ENCODE results near the gene ASPHD2.
A peak's percentile ranks its signal among the peaks of the same experiment; 100 is the strongest.
"Not testable (repeated sequence)": the region's sequence is repeated elsewhere in the genome, so short reads cannot be mapped to it uniquely, and the experiment has no call there.

The ASPHD2 gene

GRCh38 chr22:26432619-26433311 lies 3.7 kb downstream of the ASPHD2 start:
- peaks cover 44% of the 10 kb centered on the region for H3K27me3 Mint-ChIP-seq (ENCODE audit: low read depth)
- H3K4me3 Mint-ChIP-seq, result no peak overlapping the region
- peaks cover 26% of the 10 kb centered on the region for H3K4me1 Mint-ChIP-seq
- no peaks in the 10 kb centered on the region for H3K9me3 Mint-ChIP-seq
- no peak overlapping the region for H3K27ac Mint-ChIP-seq
- H3K36me3 Mint-ChIP-seq (ENCODE audit: low read depth), result no peaks in the 10 kb centered on the region
- TF ChIP-seq CTCF (IDR thresholded peaks at IDR 0.05; ENCODE audit: unreplicated experiment in 3 of 3), result no peak

GRCh38 chr22:26433805-26434204 lies 4.7 kb downstream of the ASPHD2 start:
- H3K9me3 Mint-ChIP-seq, result no peaks in the 10 kb centered on the region
- peaks cover 22% of the 10 kb centered on the region for H3K4me1 Mint-ChIP-seq
- H3K4me3 Mint-ChIP-seq, result no peak overlapping the region
- H3K27me3 Mint-ChIP-seq (ENCODE audit: low read depth), result peaks cover 35% of the 10 kb centered on the region
- no peaks in the 10 kb centered on the region for H3K36me3 Mint-ChIP-seq (ENCODE audit: low read depth)
- no peak for TF ChIP-seq CTCF (IDR thresholded peaks at IDR 0.05; ENCODE audit: unreplicated experiment in 3 of 3)
- H3K27ac Mint-ChIP-seq, result no peak overlapping the region

GRCh38 chr22:26435327-26436093 lies 6.5 kb downstream of the ASPHD2 start:
- Mint-ChIP-seq H3K4me1 (peaks cover 16% of the 10 kb centered on the region), H3K4me3 (no peak overlapping the region), H3K27ac (peak overlapping the region in 2 of 3 experiments; percentile 17 to 36), H3K27me3 (ENCODE audit: low read depth) (peaks cover 24% of the 10 kb centered on the region), H3K9me3 (no peaks in the 10 kb centered on the region), H3K36me3 (ENCODE audit: low read depth) (no peaks in the 10 kb centered on the region)
- no peak for TF ChIP-seq CTCF (IDR thresholded peaks at IDR 0.05; ENCODE audit: unreplicated experiment in 3 of 3)

GRCh38 chr22:26436903-26437515 lies 7.9 kb downstream of the ASPHD2 start:
- H3K4me3 Mint-ChIP-seq, result no peak overlapping the region
- no peak overlapping the region for H3K27ac Mint-ChIP-seq
- H3K4me1 Mint-ChIP-seq, result peaks cover 7% of the 10 kb centered on the region
- H3K9me3 Mint-ChIP-seq, result no peaks in the 10 kb centered on the region
- H3K27me3 Mint-ChIP-seq (ENCODE audit: low read depth), result peaks cover 14% of the 10 kb centered on the region
- TF ChIP-seq CTCF (IDR thresholded peaks at IDR 0.05; ENCODE audit: unreplicated experiment in 3 of 3), result no peak
- H3K36me3 Mint-ChIP-seq (ENCODE audit: low read depth), result no peaks in the 10 kb centered on the region

- no peak overlapping the region for H3K27ac Mint-ChIP-seq
- H3K27me3 Mint-ChIP-seq (ENCODE audit: low read depth), result peaks cover 14% of the 10 kb centered on the region
- TF ChIP-seq CTCF (IDR thresholded peaks at IDR 0.05; ENCODE audit: unreplicated experiment in 3 of 3), result no peak
- H3K4me3 Mint-ChIP-seq, result no peak overlapping the region
- no peaks in the 10 kb centered on the region for H3K9me3 Mint-ChIP-seq
- no peaks in the 10 kb centered on the region for H3K36me3 Mint-ChIP-seq (ENCODE audit: low read depth)
- peaks cover 7% of the 10 kb centered on the region for H3K4me1 Mint-ChIP-seq
These were observed 8.8 kb downstream of the ASPHD2 start for GRCh38 chr22:26437694-26438392.

GRCh38 chr22:26438776-26439175 lies 9.7 kb downstream of the ASPHD2 start:
- not testable (repeated sequence) for H3K9me3 Mint-ChIP-seq

More at GRCh38 chr22:26438776-26439175, 9.7 kb downstream of the ASPHD2 start:
- not testable (repeated sequence) for H3K4me3 Mint-ChIP-seq; H3K4me1 Mint-ChIP-seq; H3K27ac Mint-ChIP-seq; H3K36me3 Mint-ChIP-seq (ENCODE audit: low read depth)
- H3K27me3 Mint-ChIP-seq (ENCODE audit: low read depth), result peaks cover 10% of the 10 kb centered on the region

Measured in nephron (organoid).